ENCODE results near the gene DHX16. TPM values are rescaled to one million over a fixed set of nuclear protein-coding genes. Genes with fewer than 3 reads are reported as not detected.

The DHX16 gene
- total and polyA plus RNA-seq, 8 donors = 18.3 to 67.0 (median 26.7) TPM

DNA sequence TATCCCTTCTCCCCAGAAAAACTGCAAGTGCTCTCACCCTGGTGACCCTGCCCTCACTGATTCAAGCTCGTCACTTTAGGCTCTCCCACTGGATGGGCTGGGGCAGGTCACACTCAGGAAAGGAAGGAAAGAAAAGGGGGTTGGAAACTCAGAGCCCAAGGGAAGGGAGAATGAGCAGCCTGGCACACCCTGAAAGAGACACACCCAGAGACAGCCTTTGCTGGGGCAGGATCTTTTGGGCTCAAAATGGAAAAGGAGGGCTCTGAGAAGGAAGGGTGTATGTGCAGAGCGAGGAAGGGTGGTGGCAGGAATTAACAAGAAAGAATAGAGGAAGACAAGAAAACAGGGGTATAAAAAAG, 11.2 kb upstream of the DHX16 start:
- peaks cover 33 to 84% (median 60%) of the 10 kb centered on the region in 4 donors for H3K4me1 ChIP-seq
- H3K9me3 ChIP-seq = no peaks in the 10 kb centered on the region
- no peak for TF ChIP-seq POLR2A (IDR thresholded peaks at IDR 0.05)
- no peak for TF ChIP-seq POLR2AphosphoS5 (IDR thresholded peaks at IDR 0.05)
- TF ChIP-seq, protein P1, sequence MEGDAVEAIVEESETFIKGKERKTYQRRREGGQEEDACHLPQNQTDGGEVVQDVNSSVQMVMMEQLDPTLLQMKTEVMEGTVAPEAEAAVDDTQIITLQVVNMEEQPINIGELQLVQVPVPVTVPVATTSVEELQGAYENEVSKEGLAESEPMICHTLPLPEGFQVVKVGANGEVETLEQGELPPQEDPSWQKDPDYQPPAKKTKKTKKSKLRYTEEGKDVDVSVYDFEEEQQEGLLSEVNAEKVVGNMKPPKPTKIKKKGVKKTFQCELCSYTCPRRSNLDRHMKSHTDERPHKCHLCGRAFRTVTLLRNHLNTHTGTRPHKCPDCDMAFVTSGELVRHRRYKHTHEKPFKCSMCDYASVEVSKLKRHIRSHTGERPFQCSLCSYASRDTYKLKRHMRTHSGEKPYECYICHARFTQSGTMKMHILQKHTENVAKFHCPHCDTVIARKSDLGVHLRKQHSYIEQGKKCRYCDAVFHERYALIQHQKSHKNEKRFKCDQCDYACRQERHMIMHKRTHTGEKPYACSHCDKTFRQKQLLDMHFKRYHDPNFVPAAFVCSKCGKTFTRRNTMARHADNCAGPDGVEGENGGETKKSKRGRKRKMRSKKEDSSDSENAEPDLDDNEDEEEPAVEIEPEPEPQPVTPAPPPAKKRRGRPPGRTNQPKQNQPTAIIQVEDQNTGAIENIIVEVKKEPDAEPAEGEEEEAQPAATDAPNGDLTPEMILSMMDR (IDR thresholded peaks at IDR 0.05) = no peak
- no peak for TF ChIP-seq EP300 (IDR thresholded peaks at IDR 0.05)
- no peak for DNase-seq
- H3K4me3 ChIP-seq = peak overlapping the region; percentile 69 to 88 (median 82)
- H3K27me3 ChIP-seq = no peaks in the 10 kb centered on the region
- WGBS, 5 donors = 31 to 55% (median 50%) methylated on average over 2 of the region's 2 CpGs
- H3K27ac ChIP-seq = peak overlapping the region; percentile 49 to 99 (median 97)
- intact Hi-C loops (cut with DNase I; ENCODE audit: low total_unique reads) = no loop called here
- H3K36me3 ChIP-seq = peaks cover 0 to 11% (median 6%) of the 10 kb centered on the region in 4 donors

DNA sequence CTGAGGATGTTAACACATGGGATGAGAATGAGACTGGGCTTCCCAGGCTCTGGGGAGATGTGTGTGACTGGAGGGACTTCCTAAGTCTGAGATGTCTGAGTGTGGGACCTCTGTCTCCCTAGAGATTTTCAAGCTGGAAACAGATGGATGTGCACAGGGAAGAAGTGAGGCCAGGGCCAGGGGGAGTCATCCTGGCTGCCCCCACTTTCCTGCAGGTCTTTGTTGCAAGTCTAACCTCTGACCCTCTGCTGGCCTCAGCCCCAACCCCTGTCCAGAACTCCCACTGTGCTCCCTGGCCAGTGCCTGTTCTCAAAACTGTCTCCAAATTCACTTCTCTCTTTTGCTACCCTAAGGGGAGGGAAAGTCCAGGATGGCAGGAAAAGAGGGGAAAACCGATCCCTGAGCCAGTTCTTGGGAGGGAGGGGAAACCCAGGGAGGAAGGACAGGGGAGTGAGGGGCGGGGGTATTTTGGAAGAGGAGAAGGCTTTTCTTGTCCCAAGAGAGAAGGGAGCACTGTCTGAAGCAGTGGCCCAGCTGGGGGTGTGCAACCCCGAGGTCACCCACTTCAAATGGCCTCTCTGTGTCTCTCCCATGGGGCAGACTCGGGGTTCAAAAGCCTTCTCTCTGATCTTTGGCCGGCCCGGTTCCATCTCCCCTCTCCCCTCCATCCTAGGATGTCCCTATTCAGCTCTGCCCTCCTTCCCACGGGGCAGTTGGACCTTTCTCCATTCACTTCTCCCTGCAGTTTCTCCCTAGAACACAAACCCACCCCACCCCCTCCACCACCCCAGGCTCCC, 10.6 kb upstream of the DHX16 start:
- peaks cover 0 to 17% (median 11%) of the 10 kb centered on the region in 4 donors for H3K36me3 ChIP-seq
- H3K4me3 ChIP-seq = peak overlapping the region; percentile 69 to 88 (median 82)
- TF ChIP-seq POLR2AphosphoS5 (IDR thresholded peaks at IDR 0.05) = no peak
- TF ChIP-seq POLR2A (IDR thresholded peaks at IDR 0.05) = no peak
- no peak for TF ChIP-seq EP300 (IDR thresholded peaks at IDR 0.05)
- TF ChIP-seq, protein P1 (IDR thresholded peaks at IDR 0.05) = no peak
- WGBS, 5 donors = 23 to 63% (median 33%) methylated on average over 7 of the region's 7 CpGs
- DNase-seq = peak in 1 of 2 donors; percentile 28
- no peaks in the 10 kb centered on the region for H3K27me3 ChIP-seq
- intact Hi-C loops (cut with DNase I; ENCODE audit: low total_unique reads) = no loop called here
- no peaks in the 10 kb centered on the region for H3K9me3 ChIP-seq
- peaks cover 29 to 84% (median 57%) of the 10 kb centered on the region in 4 donors for H3K4me1 ChIP-seq
- H3K27ac ChIP-seq = peak overlapping the region; percentile 65 to 99 (median 97)

DNA sequence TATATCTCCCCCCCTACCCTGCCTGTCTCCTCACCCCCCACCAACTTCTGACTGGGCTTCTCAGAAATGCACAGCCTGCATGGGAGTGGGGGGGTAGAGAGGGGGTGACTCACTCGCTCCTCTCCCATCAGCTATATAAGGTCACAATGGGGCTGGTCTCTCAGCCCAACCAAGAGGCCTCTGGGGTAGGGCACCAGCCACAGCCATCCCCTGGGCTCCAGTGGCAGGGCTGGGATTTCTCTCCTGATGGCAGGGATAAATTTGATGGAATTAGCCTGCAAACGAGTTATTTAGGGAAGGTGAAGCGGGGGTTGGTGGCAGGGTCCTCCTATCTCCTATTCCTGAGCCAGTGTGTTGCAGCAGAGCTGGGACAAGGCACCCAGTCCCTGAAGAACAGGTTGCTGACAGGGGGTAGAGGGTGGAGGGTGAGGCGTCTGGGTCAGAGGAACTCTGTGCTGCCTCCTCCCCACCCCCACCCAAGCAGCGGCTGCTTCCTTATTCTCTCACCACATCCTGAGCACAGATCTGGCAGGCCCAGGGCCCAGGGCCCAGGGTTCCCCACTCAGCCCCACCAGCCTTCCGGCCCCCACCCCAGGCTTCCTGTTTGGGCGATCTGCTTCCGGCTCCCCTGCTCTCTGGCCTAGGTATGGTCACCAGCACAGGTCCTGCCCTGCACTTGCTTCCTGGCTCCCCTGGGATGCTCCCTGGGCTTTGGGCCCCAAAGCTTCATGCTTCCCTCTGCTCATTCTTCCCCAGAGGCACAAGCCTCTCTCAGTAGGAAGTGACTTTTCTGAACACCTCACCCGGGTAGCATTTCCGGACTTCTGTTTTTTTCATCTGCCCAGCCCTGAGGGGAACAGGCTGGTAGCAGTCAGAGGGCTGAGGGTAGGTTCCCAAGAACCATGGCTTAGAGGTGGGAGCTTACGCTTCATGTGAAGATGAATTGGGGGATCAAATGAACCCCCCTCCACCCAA, 9.6 kb upstream of the DHX16 start:
- Histone ChIP-seq H3K4me3 (peak overlapping the region; percentile 69 to 88 (median 82)), H3K27me3 (no peaks in the 10 kb centered on the region), H3K9me3 (no peaks in the 10 kb centered on the region), H3K27ac (peak overlapping the region; percentile 65 to 99 (median 97)), H3K4me1 (peaks cover 20 to 75% (median 49%) of the 10 kb centered on the region in 4 donors), H3K36me3 (peaks cover 8 to 26% (median 21%) of the 10 kb centered on the region in 4 donors)
- DNase-seq = peak; percentile 72 to 89
- intact Hi-C loops (cut with DNase I; ENCODE audit: low total_unique reads) = no loop called here
- peak; percentile 32 to 82 (median 74) for TF ChIP-seq POLR2AphosphoS5 (IDR thresholded peaks at IDR 0.05)
- TF ChIP-seq, protein P1 (IDR thresholded peaks at IDR 0.05) = no peak
- WGBS, 5 donors = 24 to 49% (median 32%) methylated on average over 9 to 11 of the region's 11 CpGs

DNA sequence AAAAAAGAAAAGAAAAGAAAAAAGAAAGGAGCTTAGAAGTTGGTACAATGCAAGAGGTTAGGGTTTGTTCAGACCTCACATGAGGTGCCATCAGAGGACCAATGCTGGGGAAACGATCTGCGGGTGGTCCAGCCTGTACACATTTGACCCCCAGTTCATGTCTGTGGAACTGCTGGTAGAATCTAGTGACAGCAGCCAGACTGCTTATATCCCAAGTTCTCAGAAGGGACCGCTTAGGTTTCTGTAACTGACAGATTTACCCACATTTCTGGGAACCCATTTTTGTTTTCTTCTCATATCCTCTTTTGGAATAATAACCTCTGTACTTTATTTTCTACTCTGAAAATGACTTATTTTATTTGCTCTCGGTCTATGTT, 8.9 kb upstream of the DHX16 start:
- TF ChIP-seq, protein P1 (IDR thresholded peaks at IDR 0.05) = no peak
- TF ChIP-seq POLR2AphosphoS5 (IDR thresholded peaks at IDR 0.05) = no peak
- TF ChIP-seq EP300 (IDR thresholded peaks at IDR 0.05) = no peak
- TF ChIP-seq POLR2A (IDR thresholded peaks at IDR 0.05) = no peak
- Histone ChIP-seq H3K36me3 (peaks cover 14 to 33% (median 28%) of the 10 kb centered on the region in 4 donors), H3K27me3 (no peaks in the 10 kb centered on the region), H3K4me1 (peaks cover 19 to 74% (median 48%) of the 10 kb centered on the region in 4 donors), H3K27ac (peak overlapping the region; percentile 43 to 99 (median 97)), H3K9me3 (no peaks in the 10 kb centered on the region), H3K4me3 (peak overlapping the region; percentile 69 to 88 (median 82))
- DNase-seq = no peak
- intact Hi-C loops (cut with DNase I; ENCODE audit: low total_unique reads) = no loop called here
- 25 to 62% (median 58%) methylated on average over 4 of the region's 4 CpGs for WGBS, 5 donors

Data from stomach (tissue), 9 donors.